GM13976 (cell line): ENCODE results near the gene CNGA3.

Experiments
- DNase-seq: peaks from one replicate; pipeline ENCODE4 v3.0.0; 2012; ENCODE audit warnings: low spot score
- in situ Hi-C: fragments of 300-500 bp; cut with MboI; formaldehyde crosslinking; loops from one replicate; pipeline ENCODE4 v1.12.0; 2022; ENCODE audit warnings: low sequenced_read_pairs, mixed read lengths, inconsistent platforms; ENCODE audit not compliant: unreplicated experiment
- TF ChIP-seq, protein P1 (sequence below): IDR thresholded peaks from 2 replicates; pipeline ENCODE4 v1.5.1; 2012; ENCODE audit warnings: borderline replicate concordance, mild to moderate bottlenecking; ENCODE audit not compliant: insufficient read depth; ENCODE audit errors: extremely low read depth, missing control alignments, control extremely low read depth

The CNGA3 gene

DNA sequence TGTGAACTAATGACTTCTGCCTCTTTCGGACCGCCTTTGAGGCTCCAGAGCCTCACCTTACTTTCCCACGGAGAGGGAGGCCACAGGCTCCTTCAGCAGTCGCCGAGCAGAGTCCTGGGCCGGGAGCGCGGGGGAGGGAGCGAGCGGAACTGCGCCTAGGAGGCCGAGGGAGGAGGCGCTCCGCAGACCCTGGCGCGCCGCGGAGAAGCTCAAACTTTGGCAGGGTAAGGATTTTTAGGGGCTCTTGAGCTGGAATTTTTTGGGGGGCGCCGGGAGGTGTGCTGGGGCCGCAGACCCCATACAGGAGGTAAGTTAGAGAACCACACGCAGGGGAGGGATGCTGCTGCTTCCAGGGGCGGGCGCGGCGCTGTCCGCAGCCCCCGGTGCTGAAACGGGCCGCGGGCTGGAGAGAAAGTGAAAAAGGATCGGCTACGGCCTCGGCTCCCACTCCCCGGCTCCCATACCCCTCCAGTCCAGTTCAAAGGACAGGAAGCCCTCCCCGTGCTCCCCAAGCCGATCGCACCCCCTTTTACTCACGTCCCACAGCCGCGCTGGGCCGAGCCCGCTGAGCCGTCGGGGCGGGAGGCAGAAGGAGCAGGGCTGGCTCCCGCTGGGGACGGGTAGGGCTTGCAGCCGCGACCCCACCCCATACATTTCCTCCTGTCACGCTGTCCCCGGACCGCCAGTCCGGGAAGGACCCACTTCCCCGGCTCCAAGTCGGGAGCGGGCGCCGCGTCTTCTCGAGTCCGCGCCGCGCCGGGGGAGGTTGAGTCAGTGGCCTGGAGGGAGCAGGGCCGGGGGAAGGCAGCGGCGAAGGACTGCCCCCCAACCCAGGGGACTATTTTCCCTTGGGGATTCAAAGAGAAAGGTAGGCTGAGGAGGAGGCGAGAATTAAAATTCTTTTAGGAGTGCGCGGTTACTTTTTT is at the start of gene CNGA3:
Gene CNGA3 (plus strand): TSS at position 146 of the 926 bp plus-strand sequence. CDS start 23,520 bp downstream, outside the sequence.
- in situ Hi-C loops, result no loop called here

DNA sequence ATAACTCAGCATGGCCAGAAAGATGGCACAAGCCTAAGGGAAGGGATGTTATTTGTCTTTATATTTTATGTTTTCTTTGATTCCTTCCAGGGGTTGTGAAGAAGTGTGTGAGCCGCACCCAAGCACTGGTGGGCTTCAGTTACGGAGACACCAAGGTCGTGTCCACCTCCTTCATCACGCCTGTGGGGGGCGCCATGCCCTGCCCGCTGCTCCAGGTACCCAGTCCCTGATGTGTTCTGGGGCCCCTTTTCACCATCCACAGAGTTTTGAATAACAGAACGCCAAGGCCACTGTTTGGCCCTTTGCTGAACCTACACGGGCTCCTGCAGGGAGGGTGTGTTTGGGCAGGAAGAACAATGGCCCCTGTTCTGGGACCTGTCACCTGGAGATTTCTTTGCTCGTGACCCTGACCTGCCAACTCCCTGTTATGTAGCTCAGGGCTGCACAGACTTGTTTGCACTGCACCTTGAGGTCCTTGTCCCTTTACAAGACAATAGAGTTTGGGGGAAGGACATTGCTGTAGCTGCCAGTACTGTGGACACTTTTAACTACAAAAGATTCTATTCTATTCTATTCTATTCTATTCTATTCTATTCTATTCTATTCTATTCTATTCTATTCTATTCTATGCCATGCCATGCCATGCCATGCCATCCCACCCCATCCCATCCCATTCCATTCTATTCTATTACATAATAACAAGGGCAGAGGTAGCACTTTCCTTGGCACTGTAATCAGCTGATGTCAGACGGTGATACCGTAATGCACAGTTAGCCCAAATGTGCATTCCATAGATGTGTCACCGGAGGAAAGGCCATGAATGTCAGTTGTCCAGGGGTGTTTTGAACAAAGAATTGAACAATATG is 48.2 kb upstream of the CNGA3 start:
- no peak for DNase-seq
- in situ Hi-C loops, result no loop called here
- TF ChIP-seq, protein P1, sequence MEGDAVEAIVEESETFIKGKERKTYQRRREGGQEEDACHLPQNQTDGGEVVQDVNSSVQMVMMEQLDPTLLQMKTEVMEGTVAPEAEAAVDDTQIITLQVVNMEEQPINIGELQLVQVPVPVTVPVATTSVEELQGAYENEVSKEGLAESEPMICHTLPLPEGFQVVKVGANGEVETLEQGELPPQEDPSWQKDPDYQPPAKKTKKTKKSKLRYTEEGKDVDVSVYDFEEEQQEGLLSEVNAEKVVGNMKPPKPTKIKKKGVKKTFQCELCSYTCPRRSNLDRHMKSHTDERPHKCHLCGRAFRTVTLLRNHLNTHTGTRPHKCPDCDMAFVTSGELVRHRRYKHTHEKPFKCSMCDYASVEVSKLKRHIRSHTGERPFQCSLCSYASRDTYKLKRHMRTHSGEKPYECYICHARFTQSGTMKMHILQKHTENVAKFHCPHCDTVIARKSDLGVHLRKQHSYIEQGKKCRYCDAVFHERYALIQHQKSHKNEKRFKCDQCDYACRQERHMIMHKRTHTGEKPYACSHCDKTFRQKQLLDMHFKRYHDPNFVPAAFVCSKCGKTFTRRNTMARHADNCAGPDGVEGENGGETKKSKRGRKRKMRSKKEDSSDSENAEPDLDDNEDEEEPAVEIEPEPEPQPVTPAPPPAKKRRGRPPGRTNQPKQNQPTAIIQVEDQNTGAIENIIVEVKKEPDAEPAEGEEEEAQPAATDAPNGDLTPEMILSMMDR, result no peak

More for the DNA sequence above, at the start of gene CNGA3:
- TF ChIP-seq, protein P1, result no peak
- peak; percentile 55 for DNase-seq

DNA sequence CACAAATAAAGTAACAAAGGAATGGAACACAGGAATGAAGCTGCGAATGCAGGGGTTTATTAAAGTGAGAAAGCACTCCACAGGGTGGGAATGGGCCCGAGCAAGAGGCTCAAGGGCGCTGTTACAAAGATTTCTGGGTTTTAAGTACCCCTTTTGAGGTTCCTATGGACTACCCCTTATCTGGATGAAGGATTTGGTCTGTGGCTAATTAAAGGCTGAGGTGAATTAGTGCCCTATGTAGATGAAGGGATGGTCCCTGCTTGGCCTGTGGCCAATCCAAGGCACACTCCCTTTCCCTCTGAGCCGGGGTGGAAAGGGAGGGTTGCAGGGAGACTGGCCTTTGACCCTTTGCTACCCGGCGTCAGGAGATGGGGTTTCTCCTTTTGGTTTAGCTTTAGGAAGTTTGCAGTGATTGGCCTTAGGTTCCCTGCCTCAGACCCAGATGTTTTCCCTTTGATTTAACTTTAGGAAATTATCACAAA is 47.5 kb upstream of the CNGA3 start:
- TF ChIP-seq, protein P1, result no peak
- no peak for DNase-seq
- in situ Hi-C loops, result no loop called here

DNA sequence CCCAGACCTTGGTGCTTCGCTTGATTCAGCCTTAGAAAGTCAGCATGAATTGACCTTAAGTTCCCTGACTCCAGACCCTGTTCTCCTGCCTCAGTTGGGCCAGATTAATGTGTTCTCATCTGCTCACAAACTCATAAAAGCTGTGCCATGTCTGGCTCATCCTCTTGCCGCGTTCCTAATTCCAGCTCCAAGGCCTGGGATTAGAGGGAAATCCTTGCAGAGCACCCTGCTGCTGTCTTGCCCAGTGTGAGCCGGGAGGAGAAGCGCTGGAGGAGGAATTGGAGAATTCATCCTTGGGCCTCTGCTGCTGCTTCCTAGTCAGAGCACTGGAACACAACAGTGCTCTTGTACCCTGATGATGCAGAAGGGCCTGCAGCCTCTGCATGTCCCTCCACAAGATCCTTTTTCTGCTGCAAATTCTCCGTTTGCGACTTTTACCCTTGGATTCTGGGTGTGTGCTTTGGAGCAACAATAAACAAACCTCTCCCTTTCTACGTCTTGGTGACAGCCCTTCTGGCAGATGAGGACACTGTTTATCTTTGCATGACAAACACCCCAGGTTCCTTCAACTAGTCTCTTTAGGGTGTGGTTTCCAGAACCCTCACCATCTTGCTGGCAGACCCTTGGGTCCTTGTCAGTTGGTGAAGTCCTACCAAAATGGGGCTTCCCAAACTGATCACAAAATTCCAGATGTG is 46.9 kb upstream of the CNGA3 start:
- TF ChIP-seq, protein P1, result no peak
- DNase-seq, result no peak
- in situ Hi-C loops, result no loop called here

DNA sequence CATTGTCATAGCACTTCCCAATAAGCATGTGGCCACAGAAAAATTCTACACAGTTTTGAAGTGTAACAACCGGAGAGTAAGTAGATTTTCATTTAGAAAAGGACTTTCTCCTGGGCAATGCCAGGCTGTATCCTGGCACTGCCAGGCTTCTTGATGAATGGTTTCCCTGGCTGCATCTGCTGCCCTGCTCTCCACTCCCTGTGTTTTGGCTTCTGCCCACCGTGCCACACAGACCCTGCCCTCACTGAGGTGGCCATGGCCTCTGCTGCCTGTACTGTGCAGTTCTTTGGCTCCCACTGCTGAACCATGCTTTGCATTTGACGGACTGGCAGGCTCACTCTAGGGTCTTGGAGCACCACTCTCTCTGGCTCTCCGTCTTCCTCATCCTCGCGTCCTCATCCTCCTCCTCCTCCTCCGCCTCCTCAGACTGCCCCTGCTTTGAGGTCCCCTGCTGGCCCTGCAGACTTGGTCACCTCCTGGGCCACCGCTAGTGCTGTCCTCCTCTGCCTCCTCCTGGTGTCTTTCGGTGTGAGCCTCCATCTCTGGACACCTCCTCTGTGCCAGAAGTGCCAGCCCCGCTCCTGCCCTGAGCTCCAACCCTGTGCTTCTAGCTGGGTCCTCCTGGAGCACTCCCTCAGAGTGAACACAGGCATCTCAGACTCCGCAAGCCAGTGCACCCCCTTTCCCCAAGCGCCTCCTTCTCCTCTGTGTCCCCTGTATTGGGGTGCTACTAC is 45.9 kb upstream of the CNGA3 start:
- in situ Hi-C loops, result no loop called here
- TF ChIP-seq, protein P1, result no peak
- DNase-seq, result peak; percentile 9
